ENCODE data around the gene BARX1. TPM values are rescaled to one million over a fixed set of nuclear protein-coding genes. Genes with fewer than 3 reads are reported as not detected.

BARX1 gene
- total RNA-seq, 1 donor from 2014 or later, result 15.2 TPM

Other genes with a start within 250 kb of the BARX1 start
- 19.7 TPM for gene PTPDC1, start 129.1 kb upstream of the BARX1 start, total RNA-seq

Measured in tongue (tissue), 1 donor.